ENCODE measurements around the gene KCTD8. TPM values are rescaled to one million over a fixed set of nuclear protein-coding genes. Genes with fewer than 3 reads are reported as not detected.

KCTD8 gene
- total RNA-seq, 1 experiment from 2014 or later = not detected

DNA sequence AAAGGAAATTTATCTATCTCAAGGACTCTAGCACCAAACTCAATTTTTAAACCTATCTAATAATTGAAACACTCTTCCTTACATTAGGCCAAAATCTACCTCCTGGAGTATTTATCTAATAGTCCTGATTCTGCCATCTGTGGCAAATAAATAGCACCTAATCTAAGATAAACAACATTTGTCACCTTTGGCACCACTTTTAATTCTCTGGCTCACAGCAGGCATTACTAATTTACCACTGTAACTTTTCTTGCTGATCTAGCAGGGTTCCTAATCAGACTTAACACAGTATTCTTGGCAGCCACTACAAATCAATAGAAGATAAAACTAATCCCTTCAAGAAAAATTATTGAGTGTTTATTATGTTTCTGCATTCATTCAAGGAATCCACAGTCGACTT is 161.1 kb downstream of the KCTD8 start:
- ChIA-PET CTCF (no interaction called here), RAD21 (ENCODE audit: low non-redundant PET in 1 of 2, low total read pairs in 2 of 2, uncharacterized antibody in 2 of 2, unreplicated experiment in 2 of 2) (no interaction called here), POLR2A (no interaction called here)
- intact Hi-C loops (cut with micrococcal nuclease) = no loop called here
- no peak overlapping the region for H2AFZ ChIP-seq (ENCODE audit: low read depth, low read length, poor library complexity, severe bottlenecking)
- no peak overlapping the region for H3K4me2 ChIP-seq (ENCODE audit: low read length)
- no peak overlapping the region for H3K4me3 ChIP-seq (replicated peaks in 1 of 2; ENCODE audit: low read depth in 1 of 2, low read length in 2 of 2)
- H3K27me3 ChIP-seq (ENCODE audit: insufficient read depth, low read length) = no peaks in the 10 kb centered on the region
- DNase-seq (ENCODE audit: low read depth, low spot score) = no peak
- H4K20me1 ChIP-seq (ENCODE audit: insufficient read depth) = no peaks in the 10 kb centered on the region
- no peak overlapping the region for H3K9ac ChIP-seq (ENCODE audit: low read length)
- ATAC-seq = no peak
- H3K4me1 ChIP-seq (ENCODE audit: control insufficient read depth in 1 of 2, insufficient read depth in 2 of 2, low read length in 2 of 2) = no peaks in the 10 kb centered on the region
- no TSS peak for BruUV-seq (replicated peaks)
- no peaks in the 10 kb centered on the region for H3K9me2 ChIP-seq (ENCODE audit: insufficient read depth)
- H3K79me2 ChIP-seq (ENCODE audit: insufficient read depth, low read length) = no peaks in the 10 kb centered on the region
- peaks cover 0 to 15% of the 10 kb centered on the region in 2 experiments; a peak in 3 of 4 replicates for H3K9me3 ChIP-seq (ENCODE audit: control insufficient read depth in 1 of 2, insufficient read depth in 1 of 2, low read depth in 1 of 2, low read length in 2 of 2)
- H3K27ac ChIP-seq (ENCODE audit: low read depth, low read length) = no peak overlapping the region
- TF ChIP-seq FOSL1 (IDR thresholded peaks at IDR 0.05; ENCODE audit: low read depth) (no peak), ZFX (IDR thresholded peaks at IDR 0.05) (no peak)
- TF ChIP-seq, protein P1, sequence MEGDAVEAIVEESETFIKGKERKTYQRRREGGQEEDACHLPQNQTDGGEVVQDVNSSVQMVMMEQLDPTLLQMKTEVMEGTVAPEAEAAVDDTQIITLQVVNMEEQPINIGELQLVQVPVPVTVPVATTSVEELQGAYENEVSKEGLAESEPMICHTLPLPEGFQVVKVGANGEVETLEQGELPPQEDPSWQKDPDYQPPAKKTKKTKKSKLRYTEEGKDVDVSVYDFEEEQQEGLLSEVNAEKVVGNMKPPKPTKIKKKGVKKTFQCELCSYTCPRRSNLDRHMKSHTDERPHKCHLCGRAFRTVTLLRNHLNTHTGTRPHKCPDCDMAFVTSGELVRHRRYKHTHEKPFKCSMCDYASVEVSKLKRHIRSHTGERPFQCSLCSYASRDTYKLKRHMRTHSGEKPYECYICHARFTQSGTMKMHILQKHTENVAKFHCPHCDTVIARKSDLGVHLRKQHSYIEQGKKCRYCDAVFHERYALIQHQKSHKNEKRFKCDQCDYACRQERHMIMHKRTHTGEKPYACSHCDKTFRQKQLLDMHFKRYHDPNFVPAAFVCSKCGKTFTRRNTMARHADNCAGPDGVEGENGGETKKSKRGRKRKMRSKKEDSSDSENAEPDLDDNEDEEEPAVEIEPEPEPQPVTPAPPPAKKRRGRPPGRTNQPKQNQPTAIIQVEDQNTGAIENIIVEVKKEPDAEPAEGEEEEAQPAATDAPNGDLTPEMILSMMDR (IDR thresholded peaks at IDR 0.05 in 2 of 3, conservative IDR thresholded peaks at IDR 0.05 in 1 of 3; ENCODE audit: borderline replicate concordance in 1 of 3, insufficient read depth in 1 of 3, low read depth in 2 of 3, low read length in 2 of 3) = no peak
- H3K36me3 ChIP-seq (ENCODE audit: control insufficient read depth in 1 of 2, insufficient read depth in 2 of 2, low read length in 2 of 2) = no peaks in the 10 kb centered on the region

DNA sequence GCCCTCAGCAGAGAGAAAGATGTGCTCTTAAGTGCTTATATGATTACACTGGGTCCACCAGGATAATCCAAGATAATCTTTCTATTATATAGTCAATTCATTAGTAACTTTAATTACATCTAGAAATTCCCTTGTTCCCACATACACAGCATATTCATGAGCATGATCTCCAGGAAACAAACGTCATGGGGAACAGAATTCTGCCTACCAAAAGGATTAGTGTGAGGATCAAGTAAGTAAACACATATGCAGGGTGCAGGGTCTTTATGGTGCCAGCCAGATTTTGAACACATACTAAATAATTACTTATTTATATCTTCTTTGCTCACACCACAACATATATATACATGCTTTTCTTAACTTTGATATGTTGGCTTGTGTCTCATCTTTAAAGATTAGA is 169.1 kb downstream of the KCTD8 start:
- H3K4me3 ChIP-seq (replicated peaks in 1 of 2; ENCODE audit: low read depth in 1 of 2, low read length in 2 of 2) = no peak overlapping the region
- no peak overlapping the region for H3K9ac ChIP-seq (ENCODE audit: low read length)
- ATAC-seq (no peak), DNase-seq (ENCODE audit: low read depth, low spot score) (no peak)
- no peak overlapping the region for H2AFZ ChIP-seq (ENCODE audit: low read depth, low read length, poor library complexity, severe bottlenecking)
- no peaks in the 10 kb centered on the region for H4K20me1 ChIP-seq (ENCODE audit: insufficient read depth)
- TF ChIP-seq ELF1 (IDR thresholded peaks at IDR 0.05; ENCODE audit: borderline replicate concordance, low read depth) = no peak
- TF ChIP-seq CEBPB (IDR thresholded peaks at IDR 0.05; ENCODE audit: low read depth) = no peak
- TF ChIP-seq, protein P1 (IDR thresholded peaks at IDR 0.05 in 2 of 3, conservative IDR thresholded peaks at IDR 0.05 in 1 of 3; ENCODE audit: borderline replicate concordance in 1 of 3, insufficient read depth in 1 of 3, low read depth in 2 of 3, low read length in 2 of 3) = no peak
- no peak for TF ChIP-seq ZNF274 (IDR thresholded peaks at IDR 0.05; ENCODE audit: low read depth, low read length)
- TF ChIP-seq, protein P2, sequence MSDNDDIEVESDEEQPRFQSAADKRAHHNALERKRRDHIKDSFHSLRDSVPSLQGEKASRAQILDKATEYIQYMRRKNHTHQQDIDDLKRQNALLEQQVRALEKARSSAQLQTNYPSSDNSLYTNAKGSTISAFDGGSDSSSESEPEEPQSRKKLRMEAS (IDR thresholded peaks at IDR 0.05) = no peak
- TF ChIP-seq, protein P3, sequence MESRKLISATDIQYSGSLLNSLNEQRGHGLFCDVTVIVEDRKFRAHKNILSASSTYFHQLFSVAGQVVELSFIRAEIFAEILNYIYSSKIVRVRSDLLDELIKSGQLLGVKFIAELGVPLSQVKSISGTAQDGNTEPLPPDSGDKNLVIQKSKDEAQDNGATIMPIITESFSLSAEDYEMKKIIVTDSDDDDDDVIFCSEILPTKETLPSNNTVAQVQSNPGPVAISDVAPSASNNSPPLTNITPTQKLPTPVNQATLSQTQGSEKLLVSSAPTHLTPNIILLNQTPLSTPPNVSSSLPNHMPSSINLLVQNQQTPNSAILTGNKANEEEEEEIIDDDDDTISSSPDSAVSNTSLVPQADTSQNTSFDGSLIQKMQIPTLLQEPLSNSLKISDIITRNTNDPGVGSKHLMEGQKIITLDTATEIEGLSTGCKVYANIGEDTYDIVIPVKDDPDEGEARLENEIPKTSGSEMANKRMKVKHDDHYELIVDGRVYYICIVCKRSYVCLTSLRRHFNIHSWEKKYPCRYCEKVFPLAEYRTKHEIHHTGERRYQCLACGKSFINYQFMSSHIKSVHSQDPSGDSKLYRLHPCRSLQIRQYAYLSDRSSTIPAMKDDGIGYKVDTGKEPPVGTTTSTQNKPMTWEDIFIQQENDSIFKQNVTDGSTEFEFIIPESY (IDR thresholded peaks at IDR 0.05; ENCODE audit: extremely low read depth, insufficient replicate concordance, low read length) = no peak
- TF ChIP-seq TCF7L2 (IDR thresholded peaks at IDR 0.05; ENCODE audit: borderline replicate concordance, extremely low read depth, insufficient read depth, insufficient read length) = no peak
- no peak for TF ChIP-seq POLR2AphosphoS5 (IDR thresholded peaks at IDR 0.05; ENCODE audit: low read depth, low read length)
- TF ChIP-seq CBX3 (IDR thresholded peaks at IDR 0.05; ENCODE audit: low read depth) = no peak
- TF ChIP-seq ZFX (IDR thresholded peaks at IDR 0.05) = no peak
- TF ChIP-seq SRF (IDR thresholded peaks at IDR 0.05; ENCODE audit: low read depth) = no peak
- no peak for TF ChIP-seq YY1 (IDR thresholded peaks at IDR 0.05; ENCODE audit: extremely low read depth, insufficient replicate concordance, low read depth, low read length)
- TF ChIP-seq RAD21 (IDR thresholded peaks at IDR 0.05; ENCODE audit: low read depth) = no peak
- RAD21 ChIA-PET (ENCODE audit: low non-redundant PET in 1 of 2, low total read pairs in 2 of 2, uncharacterized antibody in 2 of 2, unreplicated experiment in 2 of 2) = no interaction called here
- no peaks in the 10 kb centered on the region for H3K4me1 ChIP-seq (ENCODE audit: control insufficient read depth in 1 of 2, insufficient read depth in 2 of 2, low read length in 2 of 2)
- POLR2A ChIA-PET = no interaction called here
- no peak overlapping the region for H3K27ac ChIP-seq (ENCODE audit: low read depth, low read length)
- no peaks in the 10 kb centered on the region for H3K9me2 ChIP-seq (ENCODE audit: insufficient read depth)
- H3K9me3 ChIP-seq (ENCODE audit: control insufficient read depth in 1 of 2, insufficient read depth in 1 of 2, low read depth in 1 of 2, low read length in 2 of 2) = peaks cover 0 to 13% of the 10 kb centered on the region in 2 experiments; a peak in 2 of 4 replicates
- no peaks in the 10 kb centered on the region for H3K79me2 ChIP-seq (ENCODE audit: insufficient read depth, low read length)
- no peaks in the 10 kb centered on the region for H3K27me3 ChIP-seq (ENCODE audit: insufficient read depth, low read length)
- no peak overlapping the region for H3K4me2 ChIP-seq (ENCODE audit: low read length)
- no TSS peak for BruUV-seq (replicated peaks)
- CTCF ChIA-PET = no interaction called here
- intact Hi-C loops (cut with micrococcal nuclease) = no loop called here
- no peaks in the 10 kb centered on the region for H3K36me3 ChIP-seq (ENCODE audit: control insufficient read depth in 1 of 2, insufficient read depth in 2 of 2, low read length in 2 of 2)

Measured in HCT116 (cell line).